ENCODE results near the gene MPPED1.

GRCh38 chr22:43423046-43423445 is 11.2 kb downstream of the MPPED1 start:
- TF ChIP-seq CTCF (IDR thresholded peaks at IDR 0.05; ENCODE audit: insufficient read depth, low read depth, low read length) (no peak), EZH2 (IDR thresholded peaks at IDR 0.05; ENCODE audit: insufficient read depth, low read length) (no peak)

Data from astrocyte (in vitro differentiated cells and primary cell).